HG02623 (cell line): ENCODE data around the gene MBD3.
"Not testable (repeated sequence)": the region's sequence is repeated elsewhere in the genome, so short reads cannot be mapped to it uniquely, and the experiment has no call there.

Experiments used
- ATAC-seq: cut with Tn5 transposase; IDR thresholded peaks from one replicate; pipeline ENCODE4 v1.9.1; 2021; ENCODE audit warnings: moderate library complexity; ENCODE audit not compliant: unreplicated experiment

Gene MBD3

DNA sequence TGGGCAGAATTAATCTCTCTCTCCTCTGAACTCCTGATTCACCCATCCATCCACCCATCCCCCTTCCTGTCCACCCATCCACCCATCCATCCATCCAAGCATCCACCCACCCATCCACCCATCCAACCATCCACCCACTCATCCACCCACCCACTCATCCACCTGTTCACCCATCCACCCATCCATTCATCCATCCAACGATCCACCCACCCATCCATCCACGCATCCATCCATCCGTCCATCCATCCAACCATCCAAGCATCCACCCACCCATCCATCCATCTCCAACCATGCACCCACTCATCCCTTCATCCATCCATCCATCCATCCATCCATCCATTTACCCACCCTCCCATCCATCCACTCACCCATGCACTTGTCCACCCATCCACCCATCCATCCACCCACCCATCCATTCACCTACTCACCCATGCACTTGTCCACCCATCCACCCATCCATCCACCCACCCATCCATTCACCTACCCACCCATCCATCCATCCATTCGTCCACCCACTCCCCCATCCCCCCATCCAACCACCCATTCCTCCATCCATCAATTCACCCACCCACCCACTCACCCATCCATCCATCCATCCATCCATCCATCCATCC, 43.2 kb downstream of the MBD3 start:
- no peak for ATAC-seq

DNA sequence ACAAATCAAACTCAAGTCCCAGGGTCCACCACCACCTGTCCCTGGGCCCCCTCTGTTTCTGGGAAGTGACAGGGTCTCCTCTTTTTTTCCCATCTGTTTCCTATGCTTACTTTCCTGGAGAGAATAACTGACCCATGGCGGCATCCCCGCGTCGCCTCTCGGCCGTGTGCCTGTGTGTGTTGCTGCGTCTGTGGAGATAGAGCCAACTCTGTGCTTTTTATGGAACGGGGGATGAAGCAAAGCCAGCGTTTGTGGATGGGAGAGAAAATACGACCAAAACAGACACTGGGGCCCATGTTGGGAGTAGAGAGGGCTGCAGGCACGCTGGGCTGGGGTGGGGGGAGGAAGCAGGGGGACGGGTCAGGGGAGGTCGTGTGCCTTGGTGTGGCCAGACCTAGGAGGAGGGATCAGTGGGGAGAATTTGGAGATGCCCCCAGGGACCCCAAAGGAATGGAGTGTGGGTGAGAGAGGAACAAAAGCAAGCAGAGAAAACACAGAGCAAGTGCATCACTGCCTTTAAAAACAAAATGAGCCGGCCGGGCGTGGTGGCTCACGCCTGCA, 52.2 kb downstream of the MBD3 start:
- no peak for ATAC-seq

DNA sequence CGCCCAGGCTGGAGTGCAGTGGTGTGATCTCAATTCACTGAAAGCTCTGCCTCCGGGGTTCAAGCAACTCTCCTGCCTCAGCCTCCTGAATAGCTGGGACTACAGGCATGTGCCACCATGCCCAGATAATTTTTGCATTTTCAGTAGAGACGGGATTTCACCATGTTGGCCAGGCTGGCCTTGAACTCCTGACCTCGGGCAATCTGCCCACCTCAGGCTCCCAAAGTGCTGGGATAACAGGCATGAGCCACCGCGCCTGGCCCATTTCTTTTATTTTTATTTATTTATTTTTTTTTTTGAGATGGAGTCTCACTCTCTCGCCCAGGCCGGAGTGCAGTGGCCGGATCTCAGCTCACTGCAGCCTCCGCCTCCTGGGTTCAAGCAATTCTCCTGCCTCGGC, 52.9 kb downstream of the MBD3 start:
- ATAC-seq, result not testable (repeated sequence)

GRCh38 chr19:1538978-1539377, 53.7 kb downstream of the MBD3 start:
- no peak for ATAC-seq

- not testable (repeated sequence) for ATAC-seq
These were observed 57.0 kb downstream of the MBD3 start for GRCh38 chr19:1535699-1536098.

GRCh38 chr19:1534972-1535371, 57.7 kb downstream of the MBD3 start:
- ATAC-seq, result no peak

- ATAC-seq, result no peak
These were observed 59.0 kb downstream of the MBD3 start for GRCh38 chr19:1533510-1534150.

- ATAC-seq, result no peak
These were observed 60.7 kb downstream of the MBD3 start for GRCh38 chr19:1532003-1532402.

DNA sequence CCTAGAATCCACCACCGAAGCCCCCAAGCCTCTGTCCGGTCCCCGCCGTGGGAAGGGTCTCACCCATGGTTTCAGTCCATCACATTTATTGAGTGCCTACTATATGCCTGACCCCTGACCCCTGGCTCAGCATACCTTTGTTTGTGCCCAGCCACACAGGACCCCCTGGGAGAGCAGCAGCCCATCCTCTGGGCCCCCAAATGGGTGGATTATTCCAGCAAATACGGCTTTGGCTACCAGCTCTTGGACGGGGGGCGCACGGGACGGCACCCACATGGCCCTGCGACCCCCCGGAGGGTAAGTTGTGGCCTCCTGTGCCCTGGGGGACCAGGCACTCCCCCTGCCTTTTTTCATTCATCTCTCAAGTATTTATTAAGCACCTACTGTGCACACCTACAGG, 61.1 kb downstream of the MBD3 start:
- no peak for ATAC-seq

GRCh38 chr19:1530856-1531255, 61.8 kb downstream of the MBD3 start:
- ATAC-seq, result not testable (repeated sequence)

GRCh38 chr19:1529430-1529816, 63.2 kb downstream of the MBD3 start:
- no peak for ATAC-seq

DNA sequence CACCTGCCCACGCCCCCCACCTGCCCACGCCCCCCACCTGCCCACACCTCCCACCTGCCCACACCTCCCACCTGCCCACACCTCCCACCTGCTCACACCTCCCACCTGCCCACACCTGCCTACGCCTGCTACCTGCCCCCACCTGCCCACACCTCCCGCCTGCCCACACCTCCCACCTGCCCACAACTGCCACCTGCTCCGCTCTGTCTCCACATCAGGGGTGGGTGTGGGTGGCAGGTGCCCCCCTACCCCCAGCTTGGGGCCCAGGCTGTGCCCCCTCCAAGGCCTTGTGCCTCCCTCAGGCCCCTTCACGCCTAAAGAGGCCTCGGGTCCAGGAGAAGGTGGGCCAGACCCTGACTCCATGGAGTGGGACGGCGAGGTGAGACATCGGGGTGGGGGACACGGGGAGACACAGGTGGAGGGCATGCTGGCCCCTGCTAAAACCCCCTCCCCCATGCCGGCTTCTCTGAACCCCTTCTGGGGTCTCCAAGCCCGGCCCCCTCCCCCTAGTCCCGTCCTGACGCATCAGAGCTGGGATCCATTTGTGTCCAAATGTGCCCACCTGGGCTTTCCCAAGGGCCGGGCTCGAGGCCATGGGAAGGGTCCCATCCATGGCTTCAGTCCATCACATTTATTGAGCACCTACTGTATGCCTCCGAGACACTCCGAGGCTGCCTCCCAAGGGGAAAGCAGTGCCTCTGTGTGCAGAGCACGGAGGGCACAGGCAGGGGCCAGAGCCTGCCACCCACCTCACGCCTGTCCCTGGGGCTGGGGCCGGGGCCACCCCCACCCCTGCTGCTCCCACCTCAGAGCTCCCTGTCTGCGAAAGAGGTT, 63.9 kb downstream of the MBD3 start:
- no peak for ATAC-seq

GRCh38 chr19:1527650-1528309, 64.9 kb downstream of the MBD3 start:
- ATAC-seq, result no peak

- ATAC-seq, result no peak
These were observed 65.6 kb downstream of the MBD3 start for GRCh38 chr19:1526979-1527649.

- no peak for ATAC-seq
These were observed 66.4 kb downstream of the MBD3 start for GRCh38 chr19:1526066-1526778.

DNA sequence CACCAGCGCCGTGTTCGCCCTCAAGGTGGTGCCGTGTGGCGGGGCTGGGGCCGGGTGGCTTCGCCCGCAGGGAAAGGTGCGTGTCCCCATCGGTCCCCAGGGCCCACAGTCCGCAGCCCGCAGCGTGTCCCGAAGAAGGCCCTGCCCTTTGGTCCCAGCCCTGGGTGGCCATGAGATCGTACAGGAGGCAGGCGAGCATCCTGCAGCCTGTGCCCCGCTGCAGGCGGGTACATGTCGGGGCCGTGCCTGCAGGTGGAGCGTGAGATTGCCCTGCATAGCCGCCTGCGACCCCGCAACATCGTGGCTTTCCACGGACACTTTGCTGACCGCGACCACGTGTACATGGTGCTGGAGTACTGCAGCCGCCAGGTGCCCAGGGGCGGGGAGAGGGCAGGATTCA, 67.3 kb downstream of the MBD3 start:
- no peak for ATAC-seq

DNA sequence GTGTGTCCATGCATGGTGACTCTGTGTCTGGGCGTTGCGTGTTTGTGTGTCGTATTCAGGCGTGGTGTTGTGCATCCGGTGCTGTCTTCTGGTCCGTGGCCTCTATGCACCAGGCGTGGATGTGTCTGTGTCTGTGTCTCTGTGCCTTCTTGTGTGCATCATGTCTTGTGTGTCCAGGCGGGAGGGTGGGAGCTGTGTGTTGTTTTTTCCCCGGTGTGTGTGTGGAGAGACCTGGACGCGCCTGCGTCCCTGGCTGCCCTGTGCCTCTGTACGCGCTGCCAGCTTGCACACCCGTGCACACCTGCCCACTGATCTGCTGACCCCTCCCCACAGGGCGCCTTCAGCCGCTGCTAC, 67.7 kb downstream of the MBD3 start:
- no peak for ATAC-seq

- no peak for ATAC-seq
These were observed 68.2 kb downstream of the MBD3 start for GRCh38 chr19:1524287-1524971.
